Activated naive CD8-positive, alpha-beta T cell treated with anti-CD3 and anti-CD28 coated beads, Interleukin-2, amount 10 ng/mL, durations not matched to agents 7 days and 5 days (primary cell): ENCODE measurements around the gene B4GALT6. TPM values are rescaled to one million over a fixed set of nuclear protein-coding genes. Genes with fewer than 3 reads are reported as not detected.

ENCODE experiments used
- ATAC-seq: fragments of 150-1000 bp; cut with Tn5 transposase; one replicate; pipeline ENCODE4 v1.10.0; 2021; ENCODE audit warnings: low read depth, moderate library complexity
- POLR2A ChIA-PET: fragments of 350-600 bp; sonication (Branson Sonifier 250); formaldehyde crosslinking; loops from one replicate; lab custom pipeline; 2021; ENCODE audit warnings: antibody characterized with exemption; lab: Charles Lee
- DNase-seq: peaks from one replicate; pipeline ENCODE4 v3.0.0; 2021
- H3K27ac Mint-ChIP-seq: one replicate; pipeline ENCODE4 v1.8.0; 2022; ENCODE audit warnings: mild to moderate bottlenecking, mixed read lengths
- H3K27me3 Mint-ChIP-seq: one replicate; pipeline ENCODE4 v1.8.0; 2022; ENCODE audit warnings: mild to moderate bottlenecking, moderate library complexity, mixed read lengths
- H3K36me3 Mint-ChIP-seq: one replicate; pipeline ENCODE4 v1.8.0; 2021; ENCODE audit warnings: mild to moderate bottlenecking, mixed read lengths
- H3K4me1 Mint-ChIP-seq: one replicate; pipeline ENCODE4 v1.8.0; 2021; ENCODE audit warnings: mixed read lengths
- H3K4me3 Mint-ChIP-seq: one replicate; pipeline ENCODE4 v1.8.0; 2022; ENCODE audit warnings: mild to moderate bottlenecking, moderate library complexity, mixed read lengths
- H3K9me3 Mint-ChIP-seq: one replicate; pipeline ENCODE4 v1.8.0; 2021; ENCODE audit warnings: mixed read lengths
- total RNA-seq, 2 experiments: library from RNA; stranded (reverse); gene quantifications; one replicate each; pipeline ENCODE4 v1.2.3, GENCODE V29; 2021

The B4GALT6 gene
- total RNA-seq, 2 experiments from 2014 or later = 0.48 to 0.58 TPM

- no peak overlapping the region for H3K27ac Mint-ChIP-seq
- DNase-seq (no peak), ATAC-seq (no peak)
- POLR2A ChIA-PET = no interaction called here
- H3K4me3 Mint-ChIP-seq = no peak overlapping the region
- H3K36me3 Mint-ChIP-seq = no peaks in the 10 kb centered on the region
- no peaks in the 10 kb centered on the region for H3K4me1 Mint-ChIP-seq
- H3K9me3 Mint-ChIP-seq = no peaks in the 10 kb centered on the region
- no peaks in the 10 kb centered on the region for H3K27me3 Mint-ChIP-seq
Observed at GRCh38 chr18:31581498-31582197, 102.7 kb downstream of the B4GALT6 start.

- H3K9me3 Mint-ChIP-seq = no peaks in the 10 kb centered on the region
- H3K27me3 Mint-ChIP-seq = no peaks in the 10 kb centered on the region
- H3K36me3 Mint-ChIP-seq = no peaks in the 10 kb centered on the region
- no peaks in the 10 kb centered on the region for H3K4me1 Mint-ChIP-seq
- POLR2A ChIA-PET = no interaction called here
- ATAC-seq = no peak
- H3K27ac Mint-ChIP-seq = no peak overlapping the region
- H3K4me3 Mint-ChIP-seq = no peak overlapping the region
- DNase-seq = no peak
Observed at GRCh38 chr18:31579375-31579774, 105.0 kb downstream of the B4GALT6 start.

GRCh38 chr18:31578126-31578525 lies 106.3 kb downstream of the B4GALT6 start:
- Mint-ChIP-seq H3K36me3 (no peaks in the 10 kb centered on the region), H3K27me3 (peaks cover under 1% of the 10 kb centered on the region), H3K27ac (no peak overlapping the region), H3K9me3 (no peaks in the 10 kb centered on the region), H3K4me1 (no peaks in the 10 kb centered on the region), H3K4me3 (no peak overlapping the region)
- ATAC-seq (no peak), DNase-seq (no peak)
- POLR2A ChIA-PET = no interaction called here

GRCh38 chr18:31577195-31577594 lies 107.2 kb downstream of the B4GALT6 start:
- no peaks in the 10 kb centered on the region for H3K4me1 Mint-ChIP-seq
- no peak for ATAC-seq
- POLR2A ChIA-PET = no interaction called here

GRCh38 chr18:31576670-31577069 lies 107.7 kb downstream of the B4GALT6 start:
- POLR2A ChIA-PET = no interaction called here
- no peak for DNase-seq
- no peaks in the 10 kb centered on the region for H3K36me3 Mint-ChIP-seq
- peaks cover 2% of the 10 kb centered on the region for H3K27me3 Mint-ChIP-seq
- H3K27ac Mint-ChIP-seq = no peak overlapping the region
- ATAC-seq = no peak
- no peaks in the 10 kb centered on the region for H3K4me1 Mint-ChIP-seq
- H3K4me3 Mint-ChIP-seq = no peak overlapping the region
- H3K9me3 Mint-ChIP-seq = no peaks in the 10 kb centered on the region

More at GRCh38 chr18:31577195-31577594, 107.2 kb downstream of the B4GALT6 start:
- H3K27ac Mint-ChIP-seq = no peak overlapping the region
- no peak overlapping the region for H3K4me3 Mint-ChIP-seq
- H3K36me3 Mint-ChIP-seq = no peaks in the 10 kb centered on the region
- H3K27me3 Mint-ChIP-seq = peaks cover 2% of the 10 kb centered on the region
- no peak for DNase-seq
- H3K9me3 Mint-ChIP-seq = no peaks in the 10 kb centered on the region

GRCh38 chr18:31575515-31576257 lies 108.7 kb downstream of the B4GALT6 start:
- peaks cover 2% of the 10 kb centered on the region for H3K27me3 Mint-ChIP-seq
- no peaks in the 10 kb centered on the region for H3K36me3 Mint-ChIP-seq
- no peaks in the 10 kb centered on the region for H3K9me3 Mint-ChIP-seq
- ATAC-seq (no peak), DNase-seq (no peak)
- no peak overlapping the region for H3K27ac Mint-ChIP-seq
- H3K4me3 Mint-ChIP-seq = no peak overlapping the region
- H3K4me1 Mint-ChIP-seq = no peaks in the 10 kb centered on the region
- POLR2A ChIA-PET = no interaction called here

- ATAC-seq = no peak
- no peak overlapping the region for H3K4me3 Mint-ChIP-seq
- H3K36me3 Mint-ChIP-seq = no peaks in the 10 kb centered on the region
- H3K9me3 Mint-ChIP-seq = no peaks in the 10 kb centered on the region
- no peak overlapping the region for H3K27ac Mint-ChIP-seq
- no peaks in the 10 kb centered on the region for H3K4me1 Mint-ChIP-seq
- DNase-seq = no peak
- H3K27me3 Mint-ChIP-seq = peaks cover 2% of the 10 kb centered on the region
- POLR2A ChIA-PET = no interaction called here
Observed at GRCh38 chr18:31574359-31574758, 110.0 kb downstream of the B4GALT6 start.

Other genes starting within 250 kb of the B4GALT6 start
- not detected for gene DSG3, start 236.8 kb downstream of the B4GALT6 start, total RNA-seq
- under 1 TPM; 0.25 to 0.28 TPM for gene DSG2, start 186.4 kb downstream of the B4GALT6 start, total RNA-seq
- gene TTR, start 92.7 kb downstream of the B4GALT6 start, total RNA-seq = not detected
- under 1 TPM in 1 of 2 experiments, not detected in 1; 0.28 TPM for gene SLC25A52, start 76.3 kb upstream of the B4GALT6 start, total RNA-seq